ENCODE measurements around the gene SH3RF2.

DNA sequence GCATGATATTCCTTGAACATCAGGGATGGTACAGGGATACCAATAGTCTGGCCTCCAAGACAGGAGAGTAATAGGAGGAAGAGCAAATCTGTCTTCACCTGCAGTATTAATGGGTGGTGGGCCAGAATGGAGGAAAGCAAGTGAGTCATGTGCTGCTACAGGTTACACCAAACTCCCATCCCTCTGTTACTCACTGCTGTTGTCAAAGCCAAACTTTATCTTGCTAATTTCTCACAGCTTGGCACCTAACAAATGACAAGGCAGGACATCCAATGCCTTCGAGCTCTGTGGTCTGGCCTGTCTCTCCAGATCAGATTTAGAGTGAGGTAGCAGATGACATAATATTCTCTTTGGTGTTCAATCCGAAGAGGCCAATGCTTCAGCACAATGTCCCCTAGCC lies 142.2 kb downstream of the SH3RF2 start:
- TF ChIP-seq, protein P1, sequence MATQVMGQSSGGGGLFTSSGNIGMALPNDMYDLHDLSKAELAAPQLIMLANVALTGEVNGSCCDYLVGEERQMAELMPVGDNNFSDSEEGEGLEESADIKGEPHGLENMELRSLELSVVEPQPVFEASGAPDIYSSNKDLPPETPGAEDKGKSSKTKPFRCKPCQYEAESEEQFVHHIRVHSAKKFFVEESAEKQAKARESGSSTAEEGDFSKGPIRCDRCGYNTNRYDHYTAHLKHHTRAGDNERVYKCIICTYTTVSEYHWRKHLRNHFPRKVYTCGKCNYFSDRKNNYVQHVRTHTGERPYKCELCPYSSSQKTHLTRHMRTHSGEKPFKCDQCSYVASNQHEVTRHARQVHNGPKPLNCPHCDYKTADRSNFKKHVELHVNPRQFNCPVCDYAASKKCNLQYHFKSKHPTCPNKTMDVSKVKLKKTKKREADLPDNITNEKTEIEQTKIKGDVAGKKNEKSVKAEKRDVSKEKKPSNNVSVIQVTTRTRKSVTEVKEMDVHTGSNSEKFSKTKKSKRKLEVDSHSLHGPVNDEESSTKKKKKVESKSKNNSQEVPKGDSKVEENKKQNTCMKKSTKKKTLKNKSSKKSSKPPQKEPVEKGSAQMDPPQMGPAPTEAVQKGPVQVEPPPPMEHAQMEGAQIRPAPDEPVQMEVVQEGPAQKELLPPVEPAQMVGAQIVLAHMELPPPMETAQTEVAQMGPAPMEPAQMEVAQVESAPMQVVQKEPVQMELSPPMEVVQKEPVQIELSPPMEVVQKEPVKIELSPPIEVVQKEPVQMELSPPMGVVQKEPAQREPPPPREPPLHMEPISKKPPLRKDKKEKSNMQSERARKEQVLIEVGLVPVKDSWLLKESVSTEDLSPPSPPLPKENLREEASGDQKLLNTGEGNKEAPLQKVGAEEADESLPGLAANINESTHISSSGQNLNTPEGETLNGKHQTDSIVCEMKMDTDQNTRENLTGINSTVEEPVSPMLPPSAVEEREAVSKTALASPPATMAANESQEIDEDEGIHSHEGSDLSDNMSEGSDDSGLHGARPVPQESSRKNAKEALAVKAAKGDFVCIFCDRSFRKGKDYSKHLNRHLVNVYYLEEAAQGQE (IDR thresholded peaks at IDR 0.05; ENCODE audit: insufficient read depth in 1 of 2, low read depth in 2 of 2, low read length in 2 of 2) = no peak
- TF ChIP-seq POLR2AphosphoS5 (IDR thresholded peaks at IDR 0.05; ENCODE audit: low read depth, low read length) (no peak), TAF1 (IDR thresholded peaks at IDR 0.05; ENCODE audit: borderline replicate concordance, insufficient read depth, low read length) (no peak), SIN3A (IDR thresholded peaks at IDR 0.05; ENCODE audit: borderline replicate concordance, insufficient read depth, low read length) (no peak), FOXP2 (optimal IDR thresholded peaks at IDR 0.05; ENCODE audit: borderline replicate concordance, extremely low read depth, extremely low read length, insufficient read depth) (no peak)
